Measurements from ENCODE around the gene DOCK8. TPM values are rescaled to one million over a fixed set of nuclear protein-coding genes. Genes with fewer than 3 reads are reported as not detected.
A peak's percentile ranks its signal among the peaks of the same experiment; 100 is the strongest.

DOCK8 gene
- total RNA-seq, 1 experiment from 2014 or later: 1.3 TPM

DNA sequence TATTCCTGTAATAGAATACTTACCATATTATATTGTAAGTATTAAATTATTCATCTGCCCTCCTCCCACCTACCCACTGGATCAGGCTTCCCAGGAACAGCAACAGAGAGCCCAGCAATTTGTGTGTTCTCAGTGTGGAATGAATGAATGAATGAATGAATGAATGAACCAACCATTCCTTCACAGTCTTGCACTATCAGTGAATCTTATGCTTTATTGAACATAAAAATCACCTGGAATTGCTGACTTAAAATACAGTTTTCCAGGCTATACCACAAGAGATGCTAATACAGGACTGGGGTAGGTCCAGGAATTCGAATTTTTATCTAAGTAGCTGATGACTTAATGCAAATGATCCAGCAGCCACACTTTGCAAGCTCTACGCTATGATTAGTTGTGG is 51.6 kb downstream of the DOCK8 start:
- no peak for DNase-seq (ENCODE audit: low read depth)

GRCh38 chr9:268616-269015 is 54.0 kb downstream of the DOCK8 start:
- no peak for DNase-seq (ENCODE audit: low read depth)

- DNase-seq (ENCODE audit: low read depth): no peak
These were observed 54.5 kb downstream of the DOCK8 start for GRCh38 chr9:269081-269711.

- DNase-seq (ENCODE audit: low read depth): no peak
These were observed 56.1 kb downstream of the DOCK8 start for GRCh38 chr9:270657-271237.

- DNase-seq (ENCODE audit: low read depth): peak; percentile 34
These were observed 57.9 kb downstream of the DOCK8 start for GRCh38 chr9:272251-273213.

DNA sequence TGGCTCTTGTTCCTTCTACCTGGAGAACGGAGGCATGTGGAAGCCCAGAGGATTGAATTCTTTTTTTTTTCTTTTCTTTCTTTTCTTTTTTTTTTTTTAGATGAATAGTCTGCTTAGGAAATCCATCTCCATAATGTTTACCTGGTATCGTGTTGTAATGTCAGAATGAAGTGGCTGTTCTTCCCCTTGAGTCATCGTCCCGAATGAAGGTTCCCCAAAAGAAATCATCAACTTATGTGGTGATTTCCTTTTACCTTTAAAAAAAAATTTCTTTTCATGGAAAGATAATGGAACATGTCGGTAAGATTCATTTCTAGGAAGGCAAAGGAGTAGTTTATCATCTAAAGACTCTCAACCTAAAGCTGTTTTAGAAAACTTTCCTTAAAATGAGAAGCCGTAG is 59.7 kb downstream of the DOCK8 start:
- DNase-seq (ENCODE audit: low read depth): no peak

GRCh38 chr9:277601-278295 is 63.1 kb downstream of the DOCK8 start:
- DNase-seq (ENCODE audit: low read depth): no peak

- no peak for DNase-seq (ENCODE audit: low read depth)
These were observed 64.0 kb downstream of the DOCK8 start for GRCh38 chr9:278651-279050.

DNA sequence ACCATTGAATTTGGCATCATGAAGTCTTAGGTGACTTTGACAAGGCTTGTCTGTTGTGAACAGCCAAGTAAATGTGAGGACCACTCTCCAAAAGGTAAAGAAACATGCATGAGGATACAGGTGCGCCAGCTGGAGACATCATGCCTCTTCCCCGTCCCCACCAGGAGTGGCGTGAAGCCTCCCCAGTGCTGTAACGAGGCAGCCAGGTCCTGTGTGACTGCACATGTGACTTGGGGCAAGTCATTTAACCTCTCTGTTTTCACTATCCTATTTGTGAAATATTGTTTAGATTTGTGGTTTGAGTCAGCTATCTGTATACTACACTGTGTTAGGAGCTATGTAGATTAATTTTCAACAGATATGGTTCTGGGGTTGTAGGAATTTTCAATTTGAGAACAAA is 65.0 kb downstream of the DOCK8 start:
- no peak for DNase-seq (ENCODE audit: low read depth)

GRCh38 chr9:281741-282645 is 67.3 kb downstream of the DOCK8 start:
- DNase-seq (ENCODE audit: low read depth): no peak

DNA sequence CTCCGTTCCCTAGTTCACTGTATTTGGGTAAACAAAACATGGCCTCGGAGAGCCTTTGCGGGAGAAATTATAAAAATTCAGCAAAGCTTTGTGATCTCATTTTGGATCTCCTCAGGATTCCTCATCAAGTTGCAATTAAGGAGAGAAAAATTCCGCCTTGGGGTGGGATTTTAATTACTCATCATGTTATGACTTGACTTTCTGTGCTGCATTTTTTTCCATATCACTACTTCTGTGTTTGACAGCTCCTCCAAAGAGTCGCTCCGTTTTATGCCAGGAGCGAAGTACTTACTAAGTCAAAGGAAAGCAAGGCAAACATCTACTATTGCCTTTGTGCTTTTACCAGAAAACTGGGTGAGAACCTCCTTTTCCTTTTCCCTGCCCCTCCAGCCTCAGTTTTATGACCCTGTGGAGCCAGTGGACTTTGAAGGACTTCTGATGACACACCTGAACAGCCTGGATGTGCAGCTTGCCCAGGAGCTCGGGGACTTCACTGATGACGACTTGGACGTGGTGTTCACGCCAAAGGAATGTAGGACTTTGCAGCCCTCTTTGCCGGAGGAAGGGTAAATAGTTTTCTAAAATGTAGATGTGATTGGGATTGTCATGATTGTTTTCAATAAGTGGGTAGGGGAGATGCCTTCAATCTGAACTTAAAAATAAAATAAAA is 71.5 kb downstream of the DOCK8 start:
- no peak for DNase-seq (ENCODE audit: low read depth)

GRCh38 chr9:289121-289520 is 74.5 kb downstream of the DOCK8 start:
- DNase-seq (ENCODE audit: low read depth): no peak

DNA sequence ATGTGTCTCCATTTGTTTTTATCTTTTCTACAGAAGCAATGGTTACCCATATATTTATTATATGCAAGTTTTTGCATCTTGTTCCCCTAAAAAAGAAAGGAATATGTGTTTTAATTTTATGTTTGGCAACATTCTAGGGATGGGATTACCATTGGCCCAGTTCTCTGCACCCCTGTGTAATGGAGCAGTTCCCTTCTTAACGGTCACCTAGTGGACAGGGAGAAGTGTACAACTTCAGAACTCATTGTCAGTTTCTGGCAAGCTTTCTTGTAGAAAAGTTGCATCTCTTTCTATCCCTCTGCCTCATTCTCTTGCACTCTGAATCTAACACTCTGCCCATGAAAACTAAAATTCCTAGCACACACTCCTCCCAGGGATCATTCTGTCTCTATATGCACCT is 78.2 kb downstream of the DOCK8 start:
- no peak for DNase-seq (ENCODE audit: low read depth)

DNA sequence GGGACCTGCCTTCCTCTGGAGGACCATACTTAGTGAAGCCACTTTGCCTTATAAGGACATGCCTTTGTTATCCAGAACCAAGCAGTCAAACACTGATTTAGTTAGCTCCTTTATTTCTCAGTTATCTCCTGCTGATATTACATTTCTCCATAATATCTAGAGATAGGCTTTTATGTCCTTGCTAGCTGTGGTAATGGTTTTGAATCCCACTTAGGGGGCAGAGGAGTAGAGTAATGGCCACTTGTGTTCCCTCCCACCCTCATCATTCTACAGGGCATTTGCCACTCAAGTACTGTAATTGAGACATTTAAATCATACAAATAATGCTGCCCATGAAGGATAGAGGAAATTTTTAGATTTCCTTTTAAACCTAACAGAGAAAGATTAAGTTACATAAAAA is 80.9 kb downstream of the DOCK8 start:
- DNase-seq (ENCODE audit: low read depth): no peak

GRCh38 chr9:296411-296810 is 81.7 kb downstream of the DOCK8 start:
- no peak for DNase-seq (ENCODE audit: low read depth)

GRCh38 chr9:297104-297972 is 82.7 kb downstream of the DOCK8 start:
- DNase-seq (ENCODE audit: low read depth): peak; percentile 87

- no peak for DNase-seq (ENCODE audit: low read depth)
These were observed 88.8 kb downstream of the DOCK8 start for GRCh38 chr9:303502-303901.

- peak; percentile 25 for DNase-seq (ENCODE audit: low read depth)
These were observed 89.4 kb downstream of the DOCK8 start for GRCh38 chr9:304106-304505.

DNA sequence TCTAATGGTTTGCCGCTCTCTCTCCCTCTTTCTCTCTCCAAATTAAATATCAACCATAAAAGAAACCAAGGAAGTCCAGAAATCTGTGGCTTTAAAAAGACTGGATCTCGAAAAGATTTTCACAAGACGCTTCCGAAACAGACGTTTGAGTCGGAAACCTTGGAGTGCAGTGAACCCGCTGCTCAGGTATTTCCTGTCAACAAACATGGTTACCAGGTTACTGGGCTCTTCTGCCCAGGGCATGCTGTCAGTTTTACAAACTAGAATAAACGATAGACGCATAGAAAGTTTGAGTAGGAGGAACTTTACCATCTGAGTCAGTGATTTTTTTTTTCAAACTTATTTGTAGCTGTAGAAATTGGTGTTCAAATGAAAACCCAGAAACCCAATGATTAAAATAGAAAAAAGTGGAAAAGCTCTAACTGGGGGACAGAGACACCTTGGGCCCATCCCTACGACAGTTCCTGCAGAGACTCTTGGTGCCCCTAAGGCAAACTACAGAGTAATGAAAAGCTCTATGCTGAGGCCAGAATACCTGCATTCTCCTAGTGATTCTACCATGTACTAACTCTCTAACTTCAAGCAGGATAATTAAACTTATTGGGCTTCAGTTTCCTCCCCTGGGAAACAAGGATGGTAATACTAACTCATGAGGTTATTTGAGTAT is 90.0 kb downstream of the DOCK8 start:
- DNase-seq (ENCODE audit: low read depth): peak; percentile 68

Data from Daoy (cell line).